Neutrophil (primary cell): Measurements from ENCODE around the gene EIF3K.
A peak's percentile ranks its signal among the peaks of the same experiment; 100 is the strongest.

Source experiments
- H3K27ac ChIP-seq: fragments of 200-600 bp; sonication (generic); 2 replicates; pipeline ENCODE4 v1.5.1; 2016; ENCODE audit warnings: mild to moderate bottlenecking, moderate library complexity
- H3K27me3 ChIP-seq: fragments of 200-600 bp; sonication (generic); 2 replicates; pipeline ENCODE4 v1.6.0; 2016; ENCODE audit warnings: mild to moderate bottlenecking
- H3K36me3 ChIP-seq: fragments of 200-600 bp; sonication (generic); 2 replicates; pipeline ENCODE4 v1.5.1; 2017
- H3K4me1 ChIP-seq, 2 experiments: fragments of 200-600 bp in 1 of 2; sonication (generic) in 1 of 2; 1 replicate in 1 of 2; 2 replicates in 1 of 2; pipeline versions ENCODE4 v1.5.1 to v1.6.1; 2013 to 2016; ENCODE audit warnings: low read depth in 1 of 2, low read length in 1 of 2, mild to moderate bottlenecking in 1 of 2, moderate library complexity in 1 of 2; ENCODE audit not compliant: control insufficient read depth in 1 of 2, insufficient read depth in 1 of 2
- H3K4me3 ChIP-seq, 2 experiments: fragments of 200-600 bp in 1 of 2; sonication (generic) in 1 of 2; 1 replicate in 1 of 2; 2 replicates in 1 of 2; pipeline ENCODE4 v1.5.1; 2013 to 2016; ENCODE audit warnings: low read depth in 1 of 2, low read length in 1 of 2, mild to moderate bottlenecking in 1 of 2, moderate library complexity in 1 of 2
- H3K9me3 ChIP-seq: fragments of 200-600 bp; sonication (generic); 2 replicates; pipeline ENCODE4 v1.5.1; 2016
- TF ChIP-seq, protein P1 (sequence below): fragments of 200-600 bp; sonication (generic); IDR thresholded peaks from 2 replicates; pipeline ENCODE4 v1.5.1; 2016; ENCODE audit warnings: antibody characterized with exemption

Gene EIF3K

DNA sequence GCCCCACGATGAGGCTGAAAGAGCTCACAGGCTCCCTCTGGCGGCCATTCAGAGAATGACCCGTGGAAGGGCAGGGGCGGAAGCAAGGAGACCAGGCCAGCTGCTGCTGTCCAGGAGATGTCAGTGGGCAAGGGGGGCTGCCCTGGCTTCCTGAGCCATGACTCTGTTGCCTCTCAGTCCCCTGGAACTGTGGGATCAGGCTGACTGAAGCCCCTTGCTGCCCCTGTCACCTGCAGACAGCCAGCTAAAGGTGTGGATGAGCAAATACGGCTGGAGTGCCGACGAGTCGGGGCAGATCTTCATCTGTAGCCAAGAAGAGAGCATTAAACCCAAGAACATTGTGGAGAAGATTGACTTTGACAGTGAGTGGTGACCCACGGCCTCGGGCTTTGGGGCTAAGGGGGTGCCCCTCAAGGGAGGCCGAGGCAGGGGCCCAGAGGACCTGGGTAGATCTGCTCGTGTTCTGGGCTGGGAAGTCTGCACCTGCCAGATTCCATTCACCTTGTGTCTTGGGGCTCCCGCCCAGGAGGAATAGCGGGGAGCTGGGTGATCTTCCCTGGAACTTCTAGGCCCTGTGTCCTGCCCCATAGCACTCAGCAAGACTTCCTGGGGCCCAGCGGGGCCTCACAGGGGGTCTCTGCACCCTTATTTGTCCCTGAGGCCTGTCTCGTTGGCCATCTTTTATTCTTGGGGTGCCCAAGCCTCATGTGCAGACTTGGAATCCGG, 15.9 kb downstream of the EIF3K start:
- Histone ChIP-seq H3K4me3 (no peak overlapping the region), H3K4me1 (peaks cover 7 to 16% of the 10 kb centered on the region in 2 experiments), H3K36me3 (peaks cover 38% of the 10 kb centered on the region), H3K9me3 (no peaks in the 10 kb centered on the region), H3K27ac (peak overlapping the region; percentile 60), H3K27me3 (no peaks in the 10 kb centered on the region)
- TF ChIP-seq, protein P1, sequence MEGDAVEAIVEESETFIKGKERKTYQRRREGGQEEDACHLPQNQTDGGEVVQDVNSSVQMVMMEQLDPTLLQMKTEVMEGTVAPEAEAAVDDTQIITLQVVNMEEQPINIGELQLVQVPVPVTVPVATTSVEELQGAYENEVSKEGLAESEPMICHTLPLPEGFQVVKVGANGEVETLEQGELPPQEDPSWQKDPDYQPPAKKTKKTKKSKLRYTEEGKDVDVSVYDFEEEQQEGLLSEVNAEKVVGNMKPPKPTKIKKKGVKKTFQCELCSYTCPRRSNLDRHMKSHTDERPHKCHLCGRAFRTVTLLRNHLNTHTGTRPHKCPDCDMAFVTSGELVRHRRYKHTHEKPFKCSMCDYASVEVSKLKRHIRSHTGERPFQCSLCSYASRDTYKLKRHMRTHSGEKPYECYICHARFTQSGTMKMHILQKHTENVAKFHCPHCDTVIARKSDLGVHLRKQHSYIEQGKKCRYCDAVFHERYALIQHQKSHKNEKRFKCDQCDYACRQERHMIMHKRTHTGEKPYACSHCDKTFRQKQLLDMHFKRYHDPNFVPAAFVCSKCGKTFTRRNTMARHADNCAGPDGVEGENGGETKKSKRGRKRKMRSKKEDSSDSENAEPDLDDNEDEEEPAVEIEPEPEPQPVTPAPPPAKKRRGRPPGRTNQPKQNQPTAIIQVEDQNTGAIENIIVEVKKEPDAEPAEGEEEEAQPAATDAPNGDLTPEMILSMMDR, result peak; percentile 90

DNA sequence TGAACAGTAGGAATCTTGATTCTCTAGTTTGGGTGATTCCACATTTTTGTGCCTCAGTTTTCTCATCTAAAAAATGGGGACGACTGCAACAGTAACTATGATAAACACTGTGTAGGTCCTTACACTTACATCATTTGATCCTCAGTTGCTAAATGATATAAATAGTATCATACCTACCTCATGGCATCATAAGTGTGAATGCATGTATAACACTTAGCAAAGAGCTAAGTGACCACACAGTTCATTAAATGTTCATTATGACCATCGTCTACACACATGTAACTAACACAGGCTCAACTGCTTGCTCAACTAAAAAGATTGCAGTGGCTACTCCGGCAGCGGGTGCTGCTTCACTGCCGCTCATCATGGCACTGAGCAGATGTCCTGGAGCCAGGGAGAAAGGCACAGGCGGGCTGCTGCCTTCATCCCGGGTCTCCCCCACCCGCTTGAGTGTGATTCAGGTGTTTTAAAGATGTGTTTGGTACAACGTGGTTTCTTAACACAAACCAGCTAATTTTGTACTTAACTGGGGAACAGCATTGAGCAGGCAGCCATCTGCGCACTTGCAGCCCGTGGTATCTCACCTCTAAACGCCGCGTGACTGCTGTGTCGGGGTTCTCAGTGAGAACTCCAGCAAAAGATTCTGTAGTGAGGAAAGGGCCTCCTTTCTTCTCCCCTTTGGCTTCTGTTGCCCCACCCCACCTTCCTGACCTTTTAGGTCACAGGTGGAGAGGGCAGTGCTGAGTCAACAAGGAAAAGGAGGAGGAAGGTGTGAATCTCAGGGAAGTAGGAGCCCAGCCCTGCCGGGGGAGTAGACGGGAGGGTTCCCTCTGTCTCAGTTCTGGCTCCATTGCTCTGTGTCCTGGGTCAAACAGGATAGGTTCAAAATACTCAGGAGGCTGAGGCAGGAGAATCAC, 16.8 kb downstream of the EIF3K start:
- TF ChIP-seq, protein P1, result no peak
- peaks cover 7 to 16% of the 10 kb centered on the region in 2 experiments for H3K4me1 ChIP-seq
- no peak overlapping the region for H3K4me3 ChIP-seq
- peak overlapping the region; percentile 55 for H3K27ac ChIP-seq
- no peaks in the 10 kb centered on the region for H3K27me3 ChIP-seq
- peaks cover 33% of the 10 kb centered on the region for H3K36me3 ChIP-seq
- H3K9me3 ChIP-seq, result no peaks in the 10 kb centered on the region

GRCh38 chr19:38638461-38638860, 19.5 kb downstream of the EIF3K start:
- H3K4me1 ChIP-seq, result peaks cover 7 to 16% of the 10 kb centered on the region in 2 experiments
- H3K36me3 ChIP-seq, result peaks cover 13% of the 10 kb centered on the region
- TF ChIP-seq, protein P1, result no peak
- H3K27me3 ChIP-seq, result no peaks in the 10 kb centered on the region
- no peak overlapping the region for H3K4me3 ChIP-seq
- no peaks in the 10 kb centered on the region for H3K9me3 ChIP-seq
- H3K27ac ChIP-seq, result no peak overlapping the region

DNA sequence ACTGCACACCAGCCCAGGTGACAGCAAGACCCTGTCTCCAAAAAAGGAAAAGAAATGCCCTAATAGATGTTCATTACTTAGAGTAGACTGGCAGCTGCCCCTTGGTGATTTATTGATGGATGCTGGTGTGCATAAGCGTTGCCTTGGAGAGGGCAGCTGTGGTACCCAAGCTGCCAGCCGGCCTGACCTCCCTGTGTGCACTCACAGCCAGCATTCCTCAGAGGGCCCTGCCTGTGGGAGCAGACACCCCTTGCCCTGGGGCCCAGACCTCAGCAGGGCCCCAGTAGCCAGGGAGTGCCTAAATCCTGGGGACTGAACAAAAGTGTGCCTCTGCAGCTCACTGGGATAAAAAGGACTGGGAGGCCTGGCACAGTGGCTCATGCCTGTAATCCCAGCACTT, 20.7 kb downstream of the EIF3K start:
- TF ChIP-seq, protein P1, result no peak
- Histone ChIP-seq H3K36me3 (peaks cover 13% of the 10 kb centered on the region), H3K4me1 (peaks cover 7 to 13% of the 10 kb centered on the region in 2 experiments), H3K27me3 (no peaks in the 10 kb centered on the region), H3K4me3 (no peak overlapping the region), H3K27ac (no peak overlapping the region), H3K9me3 (no peaks in the 10 kb centered on the region)

- Histone ChIP-seq H3K36me3 (peaks cover 7% of the 10 kb centered on the region), H3K9me3 (no peaks in the 10 kb centered on the region), H3K27ac (no peak overlapping the region), H3K4me1 (peaks cover 7 to 9% of the 10 kb centered on the region in 2 experiments), H3K4me3 (no peak overlapping the region), H3K27me3 (no peaks in the 10 kb centered on the region)
- TF ChIP-seq, protein P1, result no peak
Measured at GRCh38 chr19:38640368-38640767, 21.4 kb downstream of the EIF3K start.
